Measurements from ENCODE around the gene RASSF8. TPM values are rescaled to one million over a fixed set of nuclear protein-coding genes. Genes with fewer than 3 reads are reported as not detected.

Gene RASSF8
- total and polyA plus RNA-seq, 9 of the 15 experiments (the other 6 are each of a cell fraction or from before 2014, with no cell fraction given): 0.01 to 0.36 (median 0.12) TPM; not detected in 1

DNA sequence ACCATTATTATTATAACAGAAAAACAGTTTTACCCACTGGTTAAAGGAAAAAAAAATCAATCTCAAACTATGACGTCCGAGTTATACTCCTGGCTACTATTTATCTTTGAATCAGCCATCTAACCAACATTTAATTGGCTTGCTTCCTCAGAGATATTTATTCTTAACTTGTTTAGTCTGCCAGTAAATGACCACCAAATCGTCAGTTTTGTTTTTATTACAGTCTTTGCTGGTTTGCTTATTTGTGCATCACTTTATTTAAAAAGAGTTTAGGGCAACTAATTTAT is 71.2 kb downstream of the RASSF8 start:
- CTCF ChIA-PET (ENCODE audit: low intra/inter-chr PET ratio): interaction anchor here (1.3 kb wide), 1 partner anchor 593 kb away, joined by 9 read pairs; no protein-coding TSS in a partner anchor
- H2AFZ ChIP-seq (ENCODE audit: low read depth, low read length): no peak overlapping the region
- H4K20me1 ChIP-seq (replicated peaks; ENCODE audit: control insufficient read depth, insufficient read depth, low read length): no peaks in the 10 kb centered on the region
- H3K4me2 ChIP-seq (ENCODE audit: insufficient read depth, low read length): no peak overlapping the region
- in situ Hi-C loops (cut with MboI) (loop anchor here (5.0 kb wide), 1 partner anchor 597 kb away; no protein-coding TSS in a partner anchor), intact Hi-C loops (cut with micrococcal nuclease) (loop anchor here (1.0 kb wide), 1 partner anchor 593 kb away; no protein-coding TSS in a partner anchor)
- FAIRE-seq: no peak
- no peaks in the 10 kb centered on the region for H3K36me3 ChIP-seq (ENCODE audit: control insufficient read depth, insufficient read depth, low read length)
- WGBS (ENCODE audit: insufficient coverage, low coverage, missing lambda C conversion rate): 2% methylated on average over 3 of the region's 3 CpGs
- POLR2A ChIA-PET: no interaction called here
- H3K27ac ChIP-seq (ENCODE audit: extremely low read depth, low read depth, low read length): no peak overlapping the region
- H3K27me3 ChIP-seq (ENCODE audit: control insufficient read depth in 2 of 2, insufficient read depth in 2 of 2, low read length in 2 of 2): no peaks in the 10 kb centered on the region; a peak in 1 of 5 replicates
- BruUV-seq (replicated peaks): no TSS peak
- H3K9ac ChIP-seq (ENCODE audit: insufficient read depth in 1 of 2, low read depth in 2 of 2, low read length in 2 of 2): no peak overlapping the region
- ATAC-seq: no peak
- no peak for DNase-seq (ENCODE audit: extremely low read depth in 1 of 4, low spot score in 3 of 4)
- H3K79me2 ChIP-seq (ENCODE audit: control insufficient read depth, insufficient read depth, low read length): no peaks in the 10 kb centered on the region
- no peaks in the 10 kb centered on the region for H3K9me1 ChIP-seq (ENCODE audit: control insufficient read depth, insufficient read depth, low read length)
- H3K9me3 ChIP-seq (replicated peaks; ENCODE audit: control insufficient read depth, insufficient read depth, low read depth, low read length): no peaks in the 10 kb centered on the region
- no peak overlapping the region for H3K4me3 ChIP-seq
- no peaks in the 10 kb centered on the region for H3K4me1 ChIP-seq (replicated peaks in 1 of 2; ENCODE audit: control insufficient read depth in 2 of 2, insufficient read depth in 2 of 2, low read length in 2 of 2)
- TF ChIP-seq ZNF12 (CRISPR knock-in tag; IDR thresholded peaks at IDR 0.05) (no peak), ZBED1 (IDR thresholded peaks at IDR 0.05) (no peak), KLF6 (CRISPR knock-in tag; IDR thresholded peaks at IDR 0.05; ENCODE audit: borderline replicate concordance) (no peak), ZNF436 (CRISPR knock-in tag; IDR thresholded peaks at IDR 0.05) (no peak), PTTG1 (tag; IDR thresholded peaks at IDR 0.05; ENCODE audit: low read depth) (no peak), LARP7 (IDR thresholded peaks at IDR 0.05) (no peak), ZKSCAN3 (CRISPR knock-in tag; IDR thresholded peaks at IDR 0.05) (no peak), ZNF445 (CRISPR knock-in tag; IDR thresholded peaks at IDR 0.05; ENCODE audit: low read depth) (no peak)
- TF ChIP-seq, protein P1, sequence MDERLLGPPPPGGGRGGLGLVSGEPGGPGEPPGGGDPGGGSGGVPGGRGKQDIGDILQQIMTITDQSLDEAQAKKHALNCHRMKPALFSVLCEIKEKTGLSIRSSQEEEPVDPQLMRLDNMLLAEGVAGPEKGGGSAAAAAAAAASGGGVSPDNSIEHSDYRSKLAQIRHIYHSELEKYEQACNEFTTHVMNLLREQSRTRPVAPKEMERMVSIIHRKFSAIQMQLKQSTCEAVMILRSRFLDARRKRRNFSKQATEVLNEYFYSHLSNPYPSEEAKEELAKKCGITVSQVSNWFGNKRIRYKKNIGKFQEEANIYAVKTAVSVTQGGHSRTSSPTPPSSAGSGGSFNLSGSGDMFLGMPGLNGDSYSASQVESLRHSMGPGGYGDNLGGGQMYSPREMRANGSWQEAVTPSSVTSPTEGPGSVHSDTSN (CRISPR knock-in tag; IDR thresholded peaks at IDR 0.05; ENCODE audit: low read depth): no peak
- TF ChIP-seq, protein P1 (tag; conservative IDR thresholded peaks at IDR 0.05; ENCODE audit: low read depth): no peak
- TF ChIP-seq, protein P2, sequence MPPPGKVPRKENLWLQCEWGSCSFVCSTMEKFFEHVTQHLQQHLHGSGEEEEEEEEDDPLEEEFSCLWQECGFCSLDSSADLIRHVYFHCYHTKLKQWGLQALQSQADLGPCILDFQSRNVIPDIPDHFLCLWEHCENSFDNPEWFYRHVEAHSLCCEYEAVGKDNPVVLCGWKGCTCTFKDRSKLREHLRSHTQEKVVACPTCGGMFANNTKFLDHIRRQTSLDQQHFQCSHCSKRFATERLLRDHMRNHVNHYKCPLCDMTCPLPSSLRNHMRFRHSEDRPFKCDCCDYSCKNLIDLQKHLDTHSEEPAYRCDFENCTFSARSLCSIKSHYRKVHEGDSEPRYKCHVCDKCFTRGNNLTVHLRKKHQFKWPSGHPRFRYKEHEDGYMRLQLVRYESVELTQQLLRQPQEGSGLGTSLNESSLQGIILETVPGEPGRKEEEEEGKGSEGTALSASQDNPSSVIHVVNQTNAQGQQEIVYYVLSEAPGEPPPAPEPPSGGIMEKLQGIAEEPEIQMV (tag; conservative IDR thresholded peaks at IDR 0.05; ENCODE audit: low read depth): no peak
- TF ChIP-seq, protein P3, sequence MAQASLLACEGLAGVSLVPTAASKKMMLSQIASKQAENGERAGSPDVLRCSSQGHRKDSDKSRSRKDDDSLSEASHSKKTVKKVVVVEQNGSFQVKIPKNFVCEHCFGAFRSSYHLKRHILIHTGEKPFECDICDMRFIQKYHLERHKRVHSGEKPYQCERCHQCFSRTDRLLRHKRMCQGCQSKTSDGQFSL (CRISPR knock-in tag; IDR thresholded peaks at IDR 0.05): no peak
- TF ChIP-seq, protein P3 (tag; IDR thresholded peaks at IDR 0.05): no peak
- TF ChIP-seq, protein P4, sequence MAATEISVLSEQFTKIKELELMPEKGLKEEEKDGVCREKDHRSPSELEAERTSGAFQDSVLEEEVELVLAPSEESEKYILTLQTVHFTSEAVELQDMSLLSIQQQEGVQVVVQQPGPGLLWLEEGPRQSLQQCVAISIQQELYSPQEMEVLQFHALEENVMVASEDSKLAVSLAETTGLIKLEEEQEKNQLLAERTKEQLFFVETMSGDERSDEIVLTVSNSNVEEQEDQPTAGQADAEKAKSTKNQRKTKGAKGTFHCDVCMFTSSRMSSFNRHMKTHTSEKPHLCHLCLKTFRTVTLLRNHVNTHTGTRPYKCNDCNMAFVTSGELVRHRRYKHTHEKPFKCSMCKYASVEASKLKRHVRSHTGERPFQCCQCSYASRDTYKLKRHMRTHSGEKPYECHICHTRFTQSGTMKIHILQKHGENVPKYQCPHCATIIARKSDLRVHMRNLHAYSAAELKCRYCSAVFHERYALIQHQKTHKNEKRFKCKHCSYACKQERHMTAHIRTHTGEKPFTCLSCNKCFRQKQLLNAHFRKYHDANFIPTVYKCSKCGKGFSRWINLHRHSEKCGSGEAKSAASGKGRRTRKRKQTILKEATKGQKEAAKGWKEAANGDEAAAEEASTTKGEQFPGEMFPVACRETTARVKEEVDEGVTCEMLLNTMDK (IDR thresholded peaks at IDR 0.05; ENCODE audit: borderline replicate concordance, insufficient read depth, low read depth, low read length, poor library complexity, severe bottlenecking): no peak
